Measurements from ENCODE around the gene AP2B1.
A peak's percentile ranks its signal among the peaks of the same experiment; 100 is the strongest.

AP2B1 gene

GRCh38 chr17:35731917-35732805 is 145.0 kb downstream of the AP2B1 start:
- peak; percentile 64 for DNase-seq

- DNase-seq, result no peak
Measured at GRCh38 chr17:35732806-35733136, 145.6 kb downstream of the AP2B1 start.

- no peak for DNase-seq
Measured at GRCh38 chr17:35733366-35733765, 146.2 kb downstream of the AP2B1 start.

- no peak for DNase-seq
Measured at GRCh38 chr17:35734396-35734795, 147.3 kb downstream of the AP2B1 start.

GRCh38 chr17:35735036-35735805 is 148.1 kb downstream of the AP2B1 start:
- DNase-seq, result no peak

GRCh38 chr17:35736236-35736635 is 149.1 kb downstream of the AP2B1 start:
- DNase-seq, result no peak

GRCh38 chr17:35738519-35739133 is 151.5 kb downstream of the AP2B1 start:
- DNase-seq, result no peak

GRCh38 chr17:35740216-35740615 is 153.1 kb downstream of the AP2B1 start:
- no peak for DNase-seq

GRCh38 chr17:35740997-35741931 is 154.1 kb downstream of the AP2B1 start:
- DNase-seq, result peak; percentile 47

GRCh38 chr17:35742496-35742895 is 155.4 kb downstream of the AP2B1 start:
- no peak for DNase-seq

- DNase-seq, result no peak
Measured at GRCh38 chr17:35742896-35743477, 155.9 kb downstream of the AP2B1 start.

- no peak for DNase-seq
Measured at GRCh38 chr17:35743626-35744328, 156.7 kb downstream of the AP2B1 start.

- no peak for DNase-seq
Measured at GRCh38 chr17:35744830-35745229, 157.7 kb downstream of the AP2B1 start.

GRCh38 chr17:35745246-35745645 is 158.1 kb downstream of the AP2B1 start:
- DNase-seq, result no peak

- no peak for DNase-seq
Measured at GRCh38 chr17:35745749-35746320, 158.7 kb downstream of the AP2B1 start.

GRCh38 chr17:35747540-35748017 is 160.5 kb downstream of the AP2B1 start:
- peak; percentile 87 for DNase-seq

- DNase-seq, result no peak
Measured at GRCh38 chr17:35748341-35748841, 161.3 kb downstream of the AP2B1 start.

GRCh38 chr17:35748979-35749378 is 161.9 kb downstream of the AP2B1 start:
- no peak for DNase-seq

GRCh38 chr17:35749560-35750412 is 162.7 kb downstream of the AP2B1 start:
- DNase-seq, result peak; percentile 43

Data from retina (tissue), 1 donor.